Naive thymus-derived CD8-positive, alpha-beta T cell (primary cell): ENCODE measurements around the gene FOCAD. TPM values are rescaled to one million over a fixed set of nuclear protein-coding genes. Genes with fewer than 3 reads are reported as not detected.
A peak's percentile ranks its signal among the peaks of the same experiment; 100 is the strongest.

Source experiments
- ATAC-seq, 2 donors: fragments of 150-1000 bp; cut with Tn5 transposase in 1 of 2; sonication (Bioruptor Pico), chemical (Tn5 transposase) in 1 of 2; 1 replicate in 1 of 2; 2 replicates in 1 of 2; pipeline ENCODE4 v1.10.0; 2021; ENCODE audit warnings: mild to moderate bottlenecking in 2 of 2, moderate library complexity in 2 of 2
- POLR2A ChIA-PET: fragments of 350-600 bp; sonication (Branson Sonifier 250); formaldehyde crosslinking; loops from one replicate; lab custom pipeline; 2021; ENCODE audit warnings: antibody characterized with exemption; lab: Charles Lee
- DNase-seq, 10 donors: peaks; one replicate each; pipeline versions ENCODE4 v3.0.0 to v3.0.0-alpha.2; 2020 to 2022
- H3K27ac Mint-ChIP-seq, 10 donors: one replicate each; pipeline ENCODE4 v1.8.0; 2020 to 2022; ENCODE audit warnings: mild to moderate bottlenecking in 10 of 10, mixed read lengths in 10 of 10, moderate library complexity in 4 of 10, inconsistent platforms in 1 of 10
- H3K27me3 Mint-ChIP-seq, 5 donors: one replicate each; pipeline ENCODE4 v1.8.0; 2021 to 2022; ENCODE audit warnings: mixed read lengths in 5 of 5
- H3K36me3 Mint-ChIP-seq, 3 donors: one replicate each; pipeline ENCODE4 v1.8.0; 2020 to 2022; ENCODE audit warnings: mixed read lengths in 3 of 3, mild to moderate bottlenecking in 2 of 3, inconsistent platforms in 1 of 3
- H3K4me1 Mint-ChIP-seq, 4 donors: one replicate each; pipeline ENCODE4 v1.8.0; 2021 to 2022; ENCODE audit warnings: mixed read lengths in 4 of 4
- H3K4me3 Mint-ChIP-seq, 10 donors: one replicate each; pipeline ENCODE4 v1.8.0; 2020 to 2022; ENCODE audit warnings: mild to moderate bottlenecking in 10 of 10, mixed read lengths in 10 of 10, moderate library complexity in 6 of 10, inconsistent platforms in 1 of 10
- H3K9me3 Mint-ChIP-seq, 9 donors: one replicate each; pipeline ENCODE4 v1.8.0; 2020 to 2022; ENCODE audit warnings: mixed read lengths in 9 of 9, mild to moderate bottlenecking in 3 of 9, inconsistent platforms in 1 of 9, moderate library complexity in 1 of 9
- polyA plus RNA-seq, 3 donors: library from polyadenylated mRNA; unstranded; fragments of 300-500 nt; fragmentation: Illumina TruSeq; gene quantifications; one replicate each; pipeline ENCODE4 v1.2.3, GENCODE V29; 2021
- total RNA-seq, 8 experiments: library from RNA in 2 of 8; stranded (reverse) in 2 of 8; gene quantifications; one replicate each; pipeline ENCODE4 v1.2.3 and lab custom pipeline; 2021 to 2026

Gene FOCAD
- total and polyA plus RNA-seq, 5 experiments from 2014 or later: 12.5 to 16.1 (median 15.3) TPM

- POLR2A ChIA-PET: no interaction called here
- Mint-ChIP-seq H3K36me3 (peaks cover 1 to 25% (median 16%) of the 10 kb centered on the region in 3 donors), H3K9me3 (no peaks in the 10 kb centered on the region), H3K4me1 (no peaks in the 10 kb centered on the region), H3K27me3 (no peaks in the 10 kb centered on the region), H3K4me3 (no peak overlapping the region), H3K27ac (peak overlapping the region in 2 of 10 donors; percentile 3 to 8)
- ATAC-seq: no peak
- no peak for DNase-seq
Measured at GRCh38 chr9:20784196-20784595, 100.1 kb downstream of the FOCAD start.

GRCh38 chr9:20786807-20787206 lies 102.7 kb downstream of the FOCAD start:
- Mint-ChIP-seq H3K27me3 (no peaks in the 10 kb centered on the region), H3K27ac (no peak overlapping the region), H3K9me3 (no peaks in the 10 kb centered on the region), H3K4me1 (no peaks in the 10 kb centered on the region), H3K4me3 (no peak overlapping the region), H3K36me3 (peaks cover 12 to 40% (median 32%) of the 10 kb centered on the region in 3 donors)
- POLR2A ChIA-PET: no interaction called here
- ATAC-seq: no peak
- no peak for DNase-seq

- DNase-seq (no peak), ATAC-seq (no peak)
- H3K9me3 Mint-ChIP-seq: no peaks in the 10 kb centered on the region
- peaks cover 16 to 48% (median 25%) of the 10 kb centered on the region in 3 donors for H3K36me3 Mint-ChIP-seq
- no peak overlapping the region for H3K27ac Mint-ChIP-seq
- no peak overlapping the region for H3K4me3 Mint-ChIP-seq
- POLR2A ChIA-PET: interaction anchor here (0.6 kb wide), 1 partner anchor 190 kb away, joined by 4 read pairs; no protein-coding TSS in a partner anchor
- H3K27me3 Mint-ChIP-seq: no peaks in the 10 kb centered on the region
- H3K4me1 Mint-ChIP-seq: no peaks in the 10 kb centered on the region
Measured at GRCh38 chr9:20788526-20789451, 104.7 kb downstream of the FOCAD start.

GRCh38 chr9:20790721-20791120 lies 106.7 kb downstream of the FOCAD start:
- no peaks in the 10 kb centered on the region for H3K27me3 Mint-ChIP-seq

GRCh38 chr9:20791682-20792081 lies 107.6 kb downstream of the FOCAD start:
- ATAC-seq (no peak), DNase-seq (no peak)
- peaks cover 16 to 53% (median 25%) of the 10 kb centered on the region in 3 donors for H3K36me3 Mint-ChIP-seq
- POLR2A ChIA-PET: no interaction called here
- H3K27ac Mint-ChIP-seq: no peak overlapping the region
- no peaks in the 10 kb centered on the region for H3K27me3 Mint-ChIP-seq
- H3K9me3 Mint-ChIP-seq: peaks cover 0 to 8% (median 0%) of the 10 kb centered on the region in 9 donors
- H3K4me3 Mint-ChIP-seq: no peak overlapping the region
- H3K4me1 Mint-ChIP-seq: no peaks in the 10 kb centered on the region

More at GRCh38 chr9:20790721-20791120, 106.7 kb downstream of the FOCAD start:
- ATAC-seq (no peak), DNase-seq (no peak)
- Mint-ChIP-seq H3K4me1 (no peaks in the 10 kb centered on the region), H3K4me3 (no peak overlapping the region), H3K27ac (no peak overlapping the region), H3K36me3 (peaks cover 16 to 51% (median 25%) of the 10 kb centered on the region in 3 donors), H3K9me3 (peaks cover 0 to 5% (median 0%) of the 10 kb centered on the region in 9 donors)
- POLR2A ChIA-PET: no interaction called here

- DNase-seq (no peak), ATAC-seq (no peak)
- H3K27me3 Mint-ChIP-seq: no peaks in the 10 kb centered on the region
- no peak overlapping the region for H3K4me3 Mint-ChIP-seq
- H3K27ac Mint-ChIP-seq: no peak overlapping the region
- H3K9me3 Mint-ChIP-seq: no peaks in the 10 kb centered on the region
- H3K36me3 Mint-ChIP-seq: peaks cover 0 to 10% (median 4%) of the 10 kb centered on the region in 3 donors
- peaks cover 0 to 1% (median 0%) of the 10 kb centered on the region in 4 donors for H3K4me1 Mint-ChIP-seq
- POLR2A ChIA-PET: no interaction called here
Measured at GRCh38 chr9:20804489-20805250, 120.6 kb downstream of the FOCAD start.

- POLR2A ChIA-PET: no interaction called here
- H3K27ac Mint-ChIP-seq: no peak overlapping the region
Measured at GRCh38 chr9:20805766-20806165, 121.7 kb downstream of the FOCAD start.

GRCh38 chr9:20808002-20808401 lies 123.9 kb downstream of the FOCAD start:
- H3K4me1 Mint-ChIP-seq: peaks cover 0 to 1% (median 0%) of the 10 kb centered on the region in 4 donors
- no peaks in the 10 kb centered on the region for H3K27me3 Mint-ChIP-seq
- no peaks in the 10 kb centered on the region for H3K9me3 Mint-ChIP-seq
- no peak overlapping the region for H3K4me3 Mint-ChIP-seq
- POLR2A ChIA-PET: no interaction called here
- H3K27ac Mint-ChIP-seq: no peak overlapping the region
- no peak for ATAC-seq
- no peak for DNase-seq
- no peaks in the 10 kb centered on the region for H3K36me3 Mint-ChIP-seq

More at GRCh38 chr9:20805766-20806165, 121.7 kb downstream of the FOCAD start:
- Mint-ChIP-seq H3K4me3 (no peak overlapping the region), H3K9me3 (no peaks in the 10 kb centered on the region), H3K36me3 (peaks cover 0 to 6% (median 0%) of the 10 kb centered on the region in 3 donors), H3K27me3 (no peaks in the 10 kb centered on the region), H3K4me1 (peaks cover 0 to 1% (median 0%) of the 10 kb centered on the region in 4 donors)
- ATAC-seq (no peak), DNase-seq (no peak)

GRCh38 chr9:20811872-20812271 lies 127.8 kb downstream of the FOCAD start:
- no peak for DNase-seq
- H3K9me3 Mint-ChIP-seq: no peaks in the 10 kb centered on the region
- peaks cover 0 to 5% (median 0%) of the 10 kb centered on the region in 4 donors for H3K4me1 Mint-ChIP-seq
- no peak overlapping the region for H3K27ac Mint-ChIP-seq
- no peaks in the 10 kb centered on the region for H3K27me3 Mint-ChIP-seq
- H3K4me3 Mint-ChIP-seq: no peak overlapping the region
- ATAC-seq: no peak
- POLR2A ChIA-PET: no interaction called here
- H3K36me3 Mint-ChIP-seq: peaks cover 0 to 4% (median 0%) of the 10 kb centered on the region in 3 donors

GRCh38 chr9:20815923-20816703 lies 132.1 kb downstream of the FOCAD start:
- ATAC-seq: no peak
- Mint-ChIP-seq H3K4me3 (no peak overlapping the region), H3K4me1 (peaks cover 0 to 5% (median 2%) of the 10 kb centered on the region in 4 donors), H3K27ac (no peak overlapping the region), H3K36me3 (peaks cover 0 to 11% (median 7%) of the 10 kb centered on the region in 3 donors), H3K9me3 (no peaks in the 10 kb centered on the region), H3K27me3 (no peaks in the 10 kb centered on the region)
- DNase-seq: no peak
- POLR2A ChIA-PET: no interaction called here

- Mint-ChIP-seq H3K27me3 (no peaks in the 10 kb centered on the region), H3K9me3 (no peaks in the 10 kb centered on the region), H3K4me1 (no peaks in the 10 kb centered on the region), H3K27ac (no peak overlapping the region), H3K4me3 (no peak overlapping the region), H3K36me3 (peaks cover 15 to 54% (median 29%) of the 10 kb centered on the region in 3 donors)
- ATAC-seq (no peak), DNase-seq (no peak)
- POLR2A ChIA-PET: interaction anchor here (0.7 kb wide), 1 partner anchor 980 kb away, joined by 3 read pairs; no protein-coding TSS in a partner anchor
Measured at GRCh38 chr9:20823051-20823450, 139.0 kb downstream of the FOCAD start.

GRCh38 chr9:20831028-20831427 lies 147.0 kb downstream of the FOCAD start:
- Mint-ChIP-seq H3K27me3 (no peaks in the 10 kb centered on the region), H3K9me3 (no peaks in the 10 kb centered on the region), H3K4me1 (no peaks in the 10 kb centered on the region), H3K27ac (peak overlapping the region in 1 of 10 donors; percentile 63), H3K36me3 (peaks cover 16 to 33% (median 31%) of the 10 kb centered on the region in 3 donors), H3K4me3 (no peak overlapping the region)
- ATAC-seq (no peak), DNase-seq (no peak)
- POLR2A ChIA-PET: no interaction called here
